Neutrophil (primary cell): ENCODE results near the gene SLCO1B1.

Source experiments
- H3K27ac ChIP-seq: fragments of 200-600 bp; sonication (generic); 2 replicates; pipeline ENCODE4 v1.5.1; 2016; ENCODE audit warnings: mild to moderate bottlenecking, moderate library complexity
- H3K27me3 ChIP-seq: fragments of 200-600 bp; sonication (generic); 2 replicates; pipeline ENCODE4 v1.6.0; 2016; ENCODE audit warnings: mild to moderate bottlenecking
- H3K36me3 ChIP-seq: fragments of 200-600 bp; sonication (generic); 2 replicates; pipeline ENCODE4 v1.5.1; 2017
- H3K4me1 ChIP-seq, 2 experiments: fragments of 200-600 bp in 1 of 2; sonication (generic) in 1 of 2; 1 replicate in 1 of 2; 2 replicates in 1 of 2; pipeline versions ENCODE4 v1.5.1 to v1.6.1; 2013 to 2016; ENCODE audit warnings: low read depth in 1 of 2, low read length in 1 of 2, mild to moderate bottlenecking in 1 of 2, moderate library complexity in 1 of 2; ENCODE audit not compliant: control insufficient read depth in 1 of 2, insufficient read depth in 1 of 2
- H3K4me3 ChIP-seq, 2 experiments: fragments of 200-600 bp in 1 of 2; sonication (generic) in 1 of 2; 1 replicate in 1 of 2; 2 replicates in 1 of 2; pipeline ENCODE4 v1.5.1; 2013 to 2016; ENCODE audit warnings: low read depth in 1 of 2, low read length in 1 of 2, mild to moderate bottlenecking in 1 of 2, moderate library complexity in 1 of 2
- H3K9me3 ChIP-seq: fragments of 200-600 bp; sonication (generic); 2 replicates; pipeline ENCODE4 v1.5.1; 2016
- CTCF ChIP-seq: fragments of 200-600 bp; sonication (generic); IDR thresholded peaks from 2 replicates; pipeline ENCODE4 v1.5.1; 2016; ENCODE audit warnings: antibody characterized with exemption

Gene SLCO1B1

GRCh38 chr12:21223930-21224329, 92.9 kb downstream of the SLCO1B1 start:
- H3K27me3 ChIP-seq: no peaks in the 10 kb centered on the region
- H3K4me1 ChIP-seq: no peaks in the 10 kb centered on the region
- TF ChIP-seq CTCF: no peak
- H3K36me3 ChIP-seq: no peaks in the 10 kb centered on the region
- H3K4me3 ChIP-seq: no peak overlapping the region
- H3K9me3 ChIP-seq: no peaks in the 10 kb centered on the region
- no peak overlapping the region for H3K27ac ChIP-seq

DNA sequence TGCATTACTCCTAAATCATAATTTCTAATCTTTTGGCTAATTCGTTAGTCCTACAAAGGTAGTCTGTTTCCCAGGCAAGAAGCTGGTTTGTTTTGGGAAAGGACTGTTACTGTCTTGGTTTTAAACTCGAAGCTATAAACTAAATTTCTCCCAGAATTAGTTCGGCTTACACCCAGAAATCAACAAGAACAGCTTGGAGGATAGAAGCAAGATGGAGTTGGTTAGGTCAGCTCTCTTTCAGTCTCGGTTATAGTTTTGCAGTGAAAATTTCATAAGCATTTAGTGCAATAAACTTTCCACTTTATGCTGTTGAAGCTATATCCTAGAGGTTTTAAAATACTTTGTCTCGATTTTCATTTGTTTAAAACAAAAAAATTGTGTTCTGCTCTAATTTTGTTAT, 103.4 kb downstream of the SLCO1B1 start:
- no peaks in the 10 kb centered on the region for H3K9me3 ChIP-seq
- TF ChIP-seq CTCF: no peak
- no peak overlapping the region for H3K27ac ChIP-seq
- no peaks in the 10 kb centered on the region for H3K27me3 ChIP-seq
- H3K4me1 ChIP-seq: no peaks in the 10 kb centered on the region
- no peak overlapping the region for H3K4me3 ChIP-seq
- no peaks in the 10 kb centered on the region for H3K36me3 ChIP-seq

DNA sequence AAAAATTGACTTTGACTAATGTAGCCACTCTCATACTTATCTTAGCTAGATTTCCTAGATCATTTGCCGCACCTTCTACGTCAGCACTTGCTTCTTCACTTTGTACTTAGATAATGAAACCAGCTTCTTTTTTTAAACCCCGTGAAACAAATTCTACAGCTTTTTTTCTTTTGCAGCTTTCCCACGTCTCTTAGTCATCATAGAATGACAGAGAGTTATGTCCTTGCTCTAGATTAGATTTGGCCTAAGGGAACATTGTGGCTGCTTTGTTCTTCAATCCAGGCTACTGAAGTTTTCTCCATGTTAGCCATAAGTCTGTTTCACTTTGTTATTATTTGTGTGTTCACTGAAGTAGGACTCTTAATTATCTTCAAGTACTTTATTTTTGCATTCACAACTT, 108.9 kb downstream of the SLCO1B1 start:
- Histone ChIP-seq H3K4me1 (no peaks in the 10 kb centered on the region), H3K27me3 (no peaks in the 10 kb centered on the region), H3K36me3 (no peaks in the 10 kb centered on the region), H3K9me3 (no peaks in the 10 kb centered on the region), H3K4me3 (no peak overlapping the region), H3K27ac (no peak overlapping the region)
- no peak for TF ChIP-seq CTCF

DNA sequence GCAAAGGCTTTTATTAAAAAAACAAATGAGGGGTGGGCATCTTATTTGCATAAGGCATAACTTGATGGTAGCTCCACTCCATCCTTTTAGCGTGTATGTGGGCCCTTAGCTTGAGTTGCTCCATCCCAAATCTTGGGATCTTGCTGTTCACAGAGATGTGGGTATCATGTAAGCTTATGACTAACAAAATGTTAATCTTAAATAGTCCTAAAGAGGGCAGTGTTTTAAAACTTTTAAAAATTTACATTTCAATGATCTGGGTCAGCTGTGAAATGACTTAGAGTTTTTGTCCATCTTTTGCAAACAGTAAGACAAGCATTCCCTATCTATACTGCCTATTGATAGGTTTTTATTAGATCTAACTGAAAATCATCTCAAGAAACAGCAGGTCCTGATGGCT, 117.7 kb downstream of the SLCO1B1 start:
- H3K27ac ChIP-seq: no peak overlapping the region
- no peaks in the 10 kb centered on the region for H3K36me3 ChIP-seq
- H3K4me3 ChIP-seq: no peak overlapping the region
- H3K9me3 ChIP-seq: no peaks in the 10 kb centered on the region
- no peak for TF ChIP-seq CTCF
- H3K27me3 ChIP-seq: no peaks in the 10 kb centered on the region
- H3K4me1 ChIP-seq: no peaks in the 10 kb centered on the region

DNA sequence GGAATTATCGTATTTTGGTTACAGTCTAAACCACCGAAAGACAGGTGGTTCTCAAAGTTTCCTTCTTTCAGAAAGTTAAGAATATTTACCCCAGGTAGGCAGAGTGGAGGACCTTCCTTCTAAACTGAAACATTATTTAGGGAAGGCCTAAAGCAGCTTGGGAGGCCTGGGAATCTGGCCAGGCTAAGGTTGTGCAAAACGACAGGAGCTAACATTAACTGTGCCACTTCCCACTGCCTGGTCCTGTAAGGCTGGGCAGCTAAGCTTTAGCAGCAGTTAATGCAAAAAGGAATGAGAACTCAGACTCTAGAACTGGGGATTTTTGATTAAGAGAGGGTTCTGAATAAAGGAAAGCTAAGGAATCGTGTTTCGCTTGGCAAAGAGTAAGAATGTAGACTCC, 121.1 kb downstream of the SLCO1B1 start:
- Histone ChIP-seq H3K27ac (no peak overlapping the region), H3K9me3 (no peaks in the 10 kb centered on the region), H3K36me3 (no peaks in the 10 kb centered on the region), H3K4me3 (no peak overlapping the region), H3K27me3 (no peaks in the 10 kb centered on the region), H3K4me1 (no peaks in the 10 kb centered on the region)
- TF ChIP-seq CTCF: no peak

DNA sequence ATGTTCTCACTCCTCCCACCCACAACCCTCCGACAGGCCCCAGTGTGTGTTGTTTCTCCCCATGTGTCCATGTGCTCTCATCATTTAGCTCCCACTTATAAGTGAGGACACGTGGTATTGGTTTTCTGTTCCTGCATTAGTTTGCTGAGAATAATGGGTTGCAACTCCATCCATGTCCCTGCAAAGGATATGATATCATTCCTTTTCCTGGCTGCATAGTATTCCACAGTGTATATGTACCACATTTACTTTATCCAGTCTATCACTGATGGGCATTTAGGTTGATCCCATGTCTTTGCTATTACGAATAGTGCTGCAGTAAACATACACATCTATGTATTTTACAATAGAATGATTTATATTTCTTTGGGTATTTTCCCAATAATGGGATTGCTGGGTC, 126.2 kb downstream of the SLCO1B1 start:
- TF ChIP-seq CTCF: no peak

More for the DNA sequence above, 126.2 kb downstream of the SLCO1B1 start:
- Histone ChIP-seq H3K27ac (no peak overlapping the region), H3K9me3 (no peaks in the 10 kb centered on the region), H3K4me3 (no peak overlapping the region), H3K27me3 (no peaks in the 10 kb centered on the region), H3K36me3 (no peaks in the 10 kb centered on the region), H3K4me1 (no peaks in the 10 kb centered on the region)
